Loucy (cell line): Measurements from ENCODE around the gene SEMA3F.

Experiments used
- H2AFZ ChIP-seq: fragments of 200-600 bp; sonication (generic); 2 replicates; pipeline ENCODE4 v1.6.0; 2016; ENCODE audit warnings: antibody characterized with exemption, mild to moderate bottlenecking, low read length, moderate library complexity
- H3F3A ChIP-seq: fragments of 200-600 bp; 2 replicates; pipeline ENCODE4 v1.6.0; 2016; ENCODE audit warnings: antibody characterized with exemption, low read depth, mild to moderate bottlenecking
- H3K27me3 ChIP-seq: fragments of 200-600 bp; sonication (generic); 2 replicates; pipeline ENCODE4 v1.6.1; 2014; ENCODE audit warnings: low read length, mild to moderate bottlenecking; ENCODE audit not compliant: insufficient read depth, poor library complexity, severe bottlenecking
- H3K36me3 ChIP-seq: fragments of 200-600 bp; sonication (generic); 2 replicates; pipeline ENCODE4 v1.6.1; 2016; ENCODE audit warnings: low read length; ENCODE audit not compliant: insufficient read depth
- H3K4me1 ChIP-seq: fragments of 200-600 bp; sonication (generic); 2 replicates; pipeline ENCODE4 v1.5.1; 2014; ENCODE audit warnings: low read length, mild to moderate bottlenecking; ENCODE audit not compliant: insufficient read depth, poor library complexity, severe bottlenecking
- H3K4me2 ChIP-seq: fragments of 200-600 bp; sonication (generic); 2 replicates; pipeline ENCODE4 v1.6.0; 2014; ENCODE audit warnings: antibody characterized with exemption, low read length, low read depth, mild to moderate bottlenecking; ENCODE audit not compliant: poor library complexity, severe bottlenecking
- H3K4me3 ChIP-seq: fragments of 200-600 bp; sonication (generic); 2 replicates; pipeline ENCODE4 v1.5.1; 2014; ENCODE audit warnings: low read length, mild to moderate bottlenecking, mixed read lengths; ENCODE audit not compliant: poor library complexity, severe bottlenecking
- H3K79me2 ChIP-seq: fragments of 200-600 bp; sonication (generic); 2 replicates; pipeline ENCODE4 v1.6.1; 2014; ENCODE audit warnings: low read length; ENCODE audit not compliant: insufficient read depth
- H3K9ac ChIP-seq: fragments of 200-600 bp; sonication (generic); 2 replicates; pipeline ENCODE4 v1.6.0; 2014; ENCODE audit warnings: mild to moderate bottlenecking, low read depth, low read length, moderate library complexity; ENCODE audit not compliant: poor library complexity, severe bottlenecking
- H3K9me2 ChIP-seq: fragments of 200-600 bp; sonication (generic); replicated peaks from 2 replicates; pipeline ENCODE4 v1.6.1; 2016; ENCODE audit warnings: low read depth, low read length, mixed read lengths
- H3K9me3 ChIP-seq: fragments of 200-600 bp; sonication (generic); 2 replicates; pipeline ENCODE4 v1.6.1; 2014; ENCODE audit warnings: mild to moderate bottlenecking, antibody characterized with exemption, low read length, low read depth; ENCODE audit not compliant: insufficient read depth
- H4K20me1 ChIP-seq: fragments of 200-600 bp; sonication (generic); 2 replicates; pipeline ENCODE4 v1.6.0; 2014; ENCODE audit warnings: antibody characterized with exemption, low read length, mild to moderate bottlenecking; ENCODE audit not compliant: insufficient read depth, poor library complexity, severe bottlenecking
- CTCF ChIP-seq: fragments of 200-600 bp; sonication (generic); conservative IDR thresholded peaks from 2 replicates; pipeline ENCODE4 v1.5.1; 2014; ENCODE audit warnings: mild to moderate bottlenecking, antibody characterized with exemption, low read length
- EZH2phosphoT487 ChIP-seq: fragments of 200-600 bp; IDR thresholded peaks from 2 replicates; pipeline ENCODE4 v1.6.1; 2018; ENCODE audit warnings: antibody characterized with exemption, mild to moderate bottlenecking, moderate library complexity, borderline replicate concordance

SEMA3F gene

GRCh38 chr3:50117120-50117519 lies 38.0 kb upstream of the SEMA3F start:
- H3K4me2 ChIP-seq: no peak overlapping the region
- H3K36me3 ChIP-seq: peaks cover 90% of the 10 kb centered on the region
- no peak overlapping the region for H3K4me3 ChIP-seq
- H3K79me2 ChIP-seq: no peaks in the 10 kb centered on the region
- H3F3A ChIP-seq: no peaks in the 10 kb centered on the region
- no peaks in the 10 kb centered on the region for H3K4me1 ChIP-seq
- no peaks in the 10 kb centered on the region for H4K20me1 ChIP-seq
- H3K9me3 ChIP-seq: no peaks in the 10 kb centered on the region
- no peak overlapping the region for H3K9ac ChIP-seq
- TF ChIP-seq CTCF: no peak
- no peak for TF ChIP-seq EZH2phosphoT487
- no peak overlapping the region for H2AFZ ChIP-seq
- H3K27me3 ChIP-seq: no peaks in the 10 kb centered on the region
- no peaks in the 10 kb centered on the region for H3K9me2 ChIP-seq

GRCh38 chr3:50118237-50118636 lies 36.9 kb upstream of the SEMA3F start:
- Histone ChIP-seq H3F3A (no peaks in the 10 kb centered on the region), H3K9me3 (no peaks in the 10 kb centered on the region), H2AFZ (no peak overlapping the region), H3K4me3 (no peak overlapping the region), H3K27me3 (no peaks in the 10 kb centered on the region), H4K20me1 (no peaks in the 10 kb centered on the region), H3K4me1 (no peaks in the 10 kb centered on the region), H3K9ac (no peak overlapping the region), H3K4me2 (no peak overlapping the region), H3K9me2 (no peaks in the 10 kb centered on the region), H3K36me3 (peaks cover 79% of the 10 kb centered on the region), H3K79me2 (no peaks in the 10 kb centered on the region)
- no peak for TF ChIP-seq EZH2phosphoT487
- TF ChIP-seq CTCF: no peak

GRCh38 chr3:50119786-50120185 lies 35.3 kb upstream of the SEMA3F start:
- H3K9ac ChIP-seq: no peak overlapping the region
- H3K4me3 ChIP-seq: no peak overlapping the region
- H3K4me1 ChIP-seq: no peaks in the 10 kb centered on the region
- no peaks in the 10 kb centered on the region for H3K9me3 ChIP-seq
- H4K20me1 ChIP-seq: no peaks in the 10 kb centered on the region
- TF ChIP-seq EZH2phosphoT487: no peak
- TF ChIP-seq CTCF: no peak
- no peaks in the 10 kb centered on the region for H3K9me2 ChIP-seq
- H2AFZ ChIP-seq: no peak overlapping the region
- H3K36me3 ChIP-seq: peaks cover 64% of the 10 kb centered on the region
- no peak overlapping the region for H3K4me2 ChIP-seq
- no peaks in the 10 kb centered on the region for H3K27me3 ChIP-seq
- H3F3A ChIP-seq: no peaks in the 10 kb centered on the region
- H3K79me2 ChIP-seq: no peaks in the 10 kb centered on the region
